Daoy (cell line): ENCODE data around the gene CES3. TPM values are rescaled to one million over a fixed set of nuclear protein-coding genes. Genes with fewer than 3 reads are reported as not detected.
"Not testable (repeated sequence)": the region's sequence is repeated elsewhere in the genome, so short reads cannot be mapped to it uniquely, and the experiment has no call there.

ENCODE experiments used
- DNase-seq: peaks from one replicate; pipeline ENCODE4 v3.0.0-alpha.2; 2015; ENCODE audit warnings: low read depth
- total RNA-seq: library from RNA; depleted of rRNA; stranded (reverse); fragments of >200 nt; shearing (Covaris generic); gene quantifications from 2 replicates; pipeline ENCODE4 v1.2.3, GENCODE V29; 2014

CES3 gene
- total RNA-seq, 1 experiment from 2014 or later = 0.29 TPM

DNA sequence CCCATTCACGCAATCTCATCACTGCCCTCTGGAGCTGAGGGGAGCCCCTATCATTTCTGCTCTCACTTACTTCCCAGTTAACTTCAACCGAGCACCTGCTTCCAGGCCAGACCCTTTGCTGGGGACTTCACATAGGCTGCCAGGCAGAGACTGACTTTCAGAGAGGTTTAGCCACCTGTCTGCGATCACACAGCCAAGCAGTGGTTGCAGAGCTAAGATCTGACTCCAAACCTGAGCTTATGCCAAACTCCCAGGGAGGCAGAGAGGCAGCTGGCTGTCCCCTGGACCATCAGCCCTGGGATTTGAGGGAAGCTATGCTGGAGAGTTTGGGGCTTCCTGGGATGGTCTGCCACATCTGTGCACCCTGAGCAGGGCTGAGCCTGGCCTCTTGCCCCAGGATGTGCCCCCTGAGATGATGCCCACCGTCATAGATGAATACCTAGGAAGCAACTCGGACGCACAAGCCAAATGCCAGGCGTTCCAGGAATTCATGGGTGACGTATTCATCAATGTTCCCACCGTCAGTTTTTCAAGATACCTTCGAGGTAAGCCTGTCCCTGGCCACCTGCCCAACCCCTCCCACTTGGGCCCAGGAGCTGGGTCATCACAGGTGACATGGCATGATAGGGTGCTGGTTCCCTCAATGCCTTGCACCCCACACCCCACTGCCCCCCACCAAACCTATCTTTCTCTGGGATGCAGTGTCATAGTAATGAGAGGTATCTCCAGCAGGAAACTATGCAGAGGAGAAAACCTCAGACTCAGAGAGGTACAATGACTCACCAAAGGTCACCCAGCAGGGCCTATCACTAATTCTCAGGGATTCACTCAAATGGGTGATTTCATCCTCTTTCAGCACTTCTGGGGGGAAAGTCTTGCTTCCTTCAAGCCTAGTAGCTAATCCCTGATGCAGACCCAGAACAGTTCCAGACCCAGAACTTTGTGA, 10.0 kb downstream of the CES3 start:
- DNase-seq = peak; percentile 35

DNA sequence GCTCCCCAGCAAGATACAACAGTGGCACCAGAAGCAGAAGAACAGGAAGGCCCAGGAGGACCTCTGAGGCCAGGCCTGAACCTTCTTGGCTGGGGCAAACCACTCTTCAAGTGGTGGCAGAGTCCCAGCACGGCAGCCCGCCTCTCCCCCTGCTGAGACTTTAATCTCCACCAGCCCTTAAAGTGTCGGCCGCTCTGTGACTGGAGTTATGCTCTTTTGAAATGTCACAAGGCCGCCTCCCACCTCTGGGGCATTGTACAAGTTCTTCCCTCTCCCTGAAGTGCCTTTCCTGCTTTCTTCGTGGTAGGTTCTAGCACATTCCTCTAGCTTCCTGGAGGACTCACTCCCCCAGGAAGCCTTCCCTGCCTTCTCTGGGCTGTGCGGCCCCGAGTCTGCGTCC, 11.9 kb downstream of the CES3 start:
- DNase-seq = no peak

DNA sequence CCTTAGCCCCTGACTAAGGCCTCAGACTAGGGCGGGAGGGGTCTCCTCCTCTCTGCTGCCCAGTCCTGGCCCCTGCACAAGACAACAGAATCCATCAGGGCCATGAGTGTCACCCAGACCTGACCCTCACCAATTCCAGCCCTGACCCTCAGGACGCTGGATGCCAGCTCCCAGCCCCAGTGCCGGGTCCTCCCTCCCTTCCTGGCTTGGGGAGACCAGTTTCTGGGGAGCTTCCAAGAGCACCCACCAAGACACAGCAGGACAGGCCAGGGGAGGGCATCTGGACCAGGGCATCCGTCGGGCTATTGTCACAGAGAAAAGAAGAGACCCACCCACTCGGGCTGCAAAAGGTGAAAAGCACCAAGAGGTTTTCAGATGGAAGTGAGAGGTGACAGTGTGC, 12.7 kb downstream of the CES3 start:
- no peak for DNase-seq

DNA sequence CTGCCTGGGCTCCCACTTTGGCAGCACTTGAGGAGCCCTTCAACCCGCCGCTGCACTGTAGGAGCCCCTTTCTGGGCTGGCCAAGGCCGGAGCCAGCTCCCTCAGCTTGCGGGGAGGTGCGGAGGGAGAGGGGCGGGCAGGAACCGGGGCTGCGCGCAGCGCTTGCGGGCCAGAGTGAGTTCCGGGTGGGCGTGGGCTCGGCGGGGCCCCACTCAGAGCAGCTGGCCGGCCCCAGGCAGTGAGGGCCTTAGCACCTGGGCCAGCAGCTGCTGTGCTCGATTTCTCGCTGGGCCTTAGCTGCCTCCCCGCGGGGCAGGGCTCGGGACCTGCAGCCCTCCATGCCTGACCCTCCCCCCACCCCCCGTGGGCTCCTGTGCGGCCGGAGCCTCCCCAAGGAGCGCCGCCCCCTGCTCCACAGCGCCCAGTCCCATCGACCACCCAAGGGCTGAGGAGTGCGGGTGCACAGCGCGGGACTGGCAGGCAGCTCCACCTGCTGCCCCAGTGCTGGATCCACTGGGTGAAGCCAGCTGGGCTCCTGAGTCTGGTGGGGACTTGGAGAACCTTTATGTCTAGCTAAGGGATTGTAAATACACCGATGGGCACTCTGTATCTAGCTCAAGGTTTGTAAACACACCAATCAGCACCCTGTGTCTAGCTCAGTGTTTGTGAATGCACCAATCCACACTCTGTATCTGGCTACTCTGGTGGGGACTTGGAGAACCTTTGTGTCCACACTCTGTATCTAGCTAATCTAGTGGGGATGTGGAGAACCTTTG, 13.3 kb downstream of the CES3 start:
- DNase-seq = not testable (repeated sequence)

DNA sequence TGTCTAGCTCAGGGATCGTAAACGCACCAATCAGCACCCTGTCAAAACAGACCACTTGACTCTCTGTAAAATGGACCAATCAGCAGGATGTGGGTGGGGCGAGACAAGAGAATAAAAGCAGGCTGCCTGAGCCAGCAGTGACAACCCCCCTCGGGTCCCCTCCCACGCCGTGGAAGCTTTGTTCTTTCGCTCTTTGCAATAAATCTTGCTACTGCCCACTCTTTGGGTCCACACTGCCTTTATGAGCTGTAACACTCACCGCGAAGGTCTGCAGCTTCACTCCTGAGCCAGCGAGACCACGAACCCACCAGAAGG, 13.8 kb downstream of the CES3 start:
- DNase-seq = not testable (repeated sequence)

DNA sequence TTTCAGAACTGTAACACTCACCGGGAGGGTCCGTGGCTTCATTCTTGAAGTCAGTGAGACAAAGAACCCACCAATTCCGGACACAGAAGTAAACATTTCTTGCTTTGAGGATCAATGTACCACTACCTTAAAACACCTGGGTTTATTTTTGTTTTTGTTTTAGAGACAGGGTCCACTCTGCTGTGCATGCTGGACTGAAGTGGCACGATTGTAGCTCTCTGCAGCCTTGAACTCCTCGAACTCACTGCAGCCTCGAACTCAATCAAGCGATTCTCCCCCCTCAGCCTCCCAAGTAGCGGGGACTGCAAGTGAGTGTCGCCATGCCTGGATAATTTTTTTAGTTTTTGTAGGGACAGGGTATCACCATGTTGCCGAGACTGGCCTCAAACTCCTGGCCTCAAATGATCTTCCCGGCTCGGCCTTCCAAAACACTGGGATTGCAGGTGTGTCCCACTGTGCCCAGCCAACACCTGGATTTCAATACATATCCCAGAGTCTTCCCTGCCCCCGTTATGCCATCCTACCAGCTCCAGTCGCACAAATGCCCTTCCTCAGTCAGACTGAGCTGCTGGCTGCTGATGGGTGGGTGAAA, 14.3 kb downstream of the CES3 start:
- DNase-seq = no peak

DNA sequence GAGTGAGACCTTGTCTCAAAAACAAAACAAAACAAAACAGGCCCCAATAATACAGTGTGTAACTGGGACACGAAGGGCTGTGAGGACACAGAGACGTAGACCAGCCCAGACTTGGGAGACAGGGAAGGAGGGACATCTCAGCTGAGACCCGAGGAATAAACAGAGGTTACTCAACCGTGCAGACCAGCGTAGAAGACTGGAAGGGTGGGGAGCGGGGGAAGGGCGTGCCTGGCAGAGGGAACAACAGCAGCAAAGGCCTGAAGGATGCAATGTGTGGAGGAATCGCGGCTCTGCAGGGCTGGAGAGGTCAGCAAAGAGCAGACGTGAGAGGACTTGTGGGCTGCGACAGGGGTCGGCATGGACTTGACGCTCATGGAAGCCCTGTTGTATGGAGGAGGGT, 15.7 kb downstream of the CES3 start:
- no peak for DNase-seq

- DNase-seq = peak; percentile 81
These were observed 16.5 kb downstream of the CES3 start for GRCh38 chr16:66977341-66978113.

GRCh38 chr16:66979011-66979717, 18.1 kb downstream of the CES3 start:
- DNase-seq = peak; percentile 30

DNA sequence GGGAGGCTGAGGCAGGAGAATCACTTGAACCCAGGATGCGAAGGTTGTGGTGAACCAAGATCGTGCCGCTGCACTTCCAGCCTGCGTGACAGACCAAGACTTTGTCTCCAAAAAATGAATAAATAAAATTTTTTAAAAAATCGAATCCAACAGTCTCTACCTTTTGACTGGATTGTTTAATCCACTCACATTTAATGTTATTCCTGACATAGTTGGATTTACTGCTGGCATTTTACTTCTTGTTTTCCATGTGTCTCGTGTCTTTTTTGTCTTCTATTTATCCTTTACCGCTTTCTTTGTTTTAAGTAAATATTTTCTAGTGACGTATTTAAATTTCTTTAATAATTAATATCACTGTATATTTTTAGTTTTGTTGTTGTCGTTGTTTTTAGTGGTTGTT, 22.0 kb downstream of the CES3 start:
- no peak for DNase-seq

- no peak for DNase-seq
These were observed 23.8 kb downstream of the CES3 start for GRCh38 chr16:66984892-66985311.

- DNase-seq = no peak
These were observed 25.5 kb downstream of the CES3 start for GRCh38 chr16:66986559-66986958.

DNA sequence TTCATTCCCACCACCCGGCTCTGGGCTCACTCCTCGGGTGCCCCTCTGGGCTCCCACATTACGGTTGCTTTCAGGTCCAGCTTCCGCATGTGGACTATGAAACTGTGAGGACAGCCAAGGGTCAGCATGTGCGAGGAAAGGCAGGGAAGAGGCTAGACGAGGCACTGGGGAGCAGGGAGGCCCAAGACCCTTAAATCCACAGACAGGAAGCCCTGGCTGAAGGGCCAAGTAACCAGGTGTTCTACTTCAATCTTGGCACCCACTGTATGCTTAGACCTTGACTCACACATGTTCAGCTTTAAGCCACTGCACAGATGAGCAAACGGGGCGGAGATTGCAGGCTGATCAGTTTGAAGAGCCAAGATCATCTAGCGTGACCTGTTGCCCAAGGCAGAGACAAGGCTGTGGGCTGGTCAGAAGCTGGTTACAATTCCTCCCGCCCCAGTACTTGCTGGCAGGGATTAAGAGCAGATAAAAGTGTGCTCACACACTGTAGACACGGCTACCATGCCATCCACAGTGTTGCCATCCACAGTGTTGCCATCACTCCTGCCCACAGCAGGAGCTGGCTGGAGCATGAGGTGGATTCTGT, 27.2 kb downstream of the CES3 start, which contains the start of gene CES4A:
CES4A (plus strand) TSS at position 393 of the 592 bp plus-strand sequence; CDS start at position 577, 184 bp downstream.
- peak; percentile 25 for DNase-seq

DNA sequence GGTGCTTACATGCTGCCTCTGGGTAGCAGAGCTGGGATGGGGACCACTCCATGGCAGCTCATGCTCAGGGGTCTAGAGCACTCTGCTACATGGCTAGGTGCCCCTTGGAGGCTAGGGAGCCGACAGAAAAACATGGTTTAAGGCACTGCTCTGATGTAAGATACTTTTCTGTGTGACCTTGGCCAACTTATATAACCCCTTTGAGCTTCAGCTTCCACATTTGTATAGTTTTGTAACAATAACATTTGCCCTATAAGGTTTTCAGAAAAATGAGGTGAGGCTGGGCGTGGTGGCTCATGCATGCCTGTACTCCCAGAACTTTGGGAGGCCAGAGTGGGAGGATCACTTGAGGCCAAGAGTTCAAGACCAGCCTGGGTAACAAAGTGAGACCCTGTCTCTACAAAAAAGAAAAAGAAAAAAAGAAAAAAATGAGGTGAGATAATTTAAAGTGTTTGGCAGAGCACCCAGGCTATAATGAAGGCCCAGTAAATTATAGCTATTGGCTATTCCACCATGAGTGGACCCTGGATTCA, 30.5 kb downstream of the CES3 start:
- DNase-seq = no peak

GRCh38 chr16:66993558-66993957, 32.5 kb downstream of the CES3 start:
- not testable (repeated sequence) for DNase-seq

DNA sequence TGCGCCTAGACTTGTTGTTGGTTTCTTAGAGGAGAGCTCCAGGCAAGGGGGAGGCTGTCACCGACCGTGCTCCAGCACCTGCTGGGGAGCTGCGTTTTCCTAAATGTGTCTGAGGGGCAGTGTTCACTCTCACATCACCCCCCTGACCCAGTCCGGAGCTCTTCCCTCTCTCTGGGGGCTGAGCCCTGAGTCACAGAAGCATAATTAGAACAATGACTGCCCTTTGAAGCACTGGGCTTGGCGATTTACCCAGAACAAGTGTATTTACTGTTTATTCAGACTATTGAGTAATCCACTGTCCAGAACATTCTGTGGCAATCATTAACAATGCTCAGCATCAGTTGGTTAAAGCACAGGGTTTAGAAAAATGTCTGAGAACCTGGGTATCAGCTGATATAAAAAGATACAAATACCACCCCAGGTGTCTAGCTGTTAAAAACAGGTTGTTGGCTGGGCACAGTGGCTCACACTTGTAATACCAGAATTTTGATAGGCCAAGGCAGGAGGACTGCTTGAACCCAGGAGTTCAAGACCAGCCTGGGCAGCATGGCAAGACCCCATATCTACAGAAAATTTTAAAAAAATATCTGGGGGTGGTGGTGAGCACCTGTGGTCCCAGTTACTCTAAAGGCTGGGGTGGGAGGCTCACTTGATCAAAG, 35.4 kb downstream of the CES3 start:
- DNase-seq = no peak

DNA sequence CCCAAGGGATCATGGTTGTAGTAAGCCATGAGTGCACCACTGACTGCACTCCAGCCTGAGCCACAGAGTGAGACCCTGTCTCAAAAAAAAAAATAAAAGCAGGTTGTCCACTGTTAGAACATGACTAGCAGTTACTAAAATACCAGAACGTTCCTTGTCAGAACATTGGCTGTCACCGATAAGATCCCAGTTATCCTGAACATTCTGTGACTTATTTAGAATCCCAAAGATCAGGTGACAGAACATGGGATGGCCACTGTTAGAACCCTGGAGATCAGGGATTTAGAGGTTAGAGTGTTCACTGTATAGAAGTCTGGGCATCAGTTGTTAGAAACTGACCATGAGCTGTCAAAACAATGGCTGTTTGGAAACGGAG, 35.9 kb downstream of the CES3 start:
- no peak for DNase-seq

DNA sequence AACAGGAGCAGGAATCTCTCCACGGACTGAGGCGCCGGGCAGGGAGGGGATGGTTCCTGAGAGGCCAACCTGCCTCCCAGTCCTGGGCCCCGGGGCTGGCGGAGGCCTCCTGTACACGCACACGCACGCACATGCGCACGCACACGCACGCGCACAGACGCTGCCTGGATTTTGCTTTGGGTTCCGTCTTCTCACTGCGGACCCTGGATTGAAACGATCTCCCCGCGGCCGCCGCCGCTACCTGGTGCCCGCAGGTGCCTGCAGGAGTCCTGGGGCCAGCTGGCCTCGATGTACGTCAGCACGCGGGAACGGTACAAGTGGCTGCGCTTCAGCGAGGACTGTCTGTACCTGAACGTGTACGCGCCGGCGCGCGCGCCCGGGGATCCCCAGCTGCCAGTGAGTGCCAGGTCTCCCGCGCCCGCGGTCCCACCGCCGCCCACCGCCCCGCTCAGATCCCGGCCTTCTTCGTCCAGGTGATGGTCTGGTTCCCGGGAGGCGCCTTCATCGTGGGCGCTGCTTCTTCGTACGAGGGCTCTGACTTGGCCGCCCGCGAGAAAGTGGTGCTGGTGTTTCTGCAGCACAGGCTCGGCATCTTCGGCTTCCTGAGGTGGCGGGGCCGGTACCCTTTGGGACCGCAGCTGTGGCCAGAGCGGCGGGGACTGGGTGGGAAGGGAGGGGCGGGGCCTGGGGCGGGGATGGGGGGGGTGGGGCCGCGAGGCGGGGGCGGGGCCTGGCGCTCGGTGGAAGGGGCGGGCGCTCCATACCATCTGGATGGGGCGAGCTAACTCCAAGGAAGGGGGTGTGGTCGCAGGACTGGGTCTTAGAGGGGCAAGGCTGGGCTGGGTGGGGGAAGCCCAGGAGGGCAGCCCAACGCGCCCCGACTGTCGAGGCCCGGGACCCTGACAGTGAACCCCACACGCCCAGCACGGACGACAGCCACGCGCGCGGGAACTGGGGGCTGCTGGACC, 39.6 kb downstream of the CES3 start:
- DNase-seq = no peak

DNA sequence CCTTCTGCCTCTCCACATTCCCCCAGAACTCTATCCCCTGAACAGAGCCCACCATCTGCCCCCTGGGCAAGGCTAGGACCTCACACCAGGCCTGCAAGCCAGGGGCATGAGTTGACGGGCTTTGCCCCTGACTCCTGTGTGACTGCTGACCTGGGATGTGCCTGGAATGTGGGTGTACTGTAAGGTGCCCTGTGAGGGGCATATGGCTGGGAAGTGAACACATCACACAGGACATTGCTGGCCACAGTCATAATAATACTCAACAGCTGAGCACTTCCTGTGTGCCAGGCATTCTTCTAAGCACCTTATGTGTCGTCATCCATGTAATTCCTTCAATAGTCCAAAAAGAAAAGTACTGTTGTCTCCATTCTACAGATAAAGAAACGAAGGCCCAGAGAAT, 40.7 kb downstream of the CES3 start:
- DNase-seq = no peak
